IPS DF 4.7 (cell line): Measurements from ENCODE around the gene DPYSL3.
"Not testable (repeated sequence)": the region's sequence is repeated elsewhere in the genome, so short reads cannot be mapped to it uniquely, and the experiment has no call there.

ENCODE experiments used
- DNase-seq: peaks from one replicate; pipeline ENCODE4 v3.0.0-alpha.2; 2013; ENCODE audit warnings: low spot score; ENCODE audit errors: extremely low read depth

DPYSL3 gene

DNA sequence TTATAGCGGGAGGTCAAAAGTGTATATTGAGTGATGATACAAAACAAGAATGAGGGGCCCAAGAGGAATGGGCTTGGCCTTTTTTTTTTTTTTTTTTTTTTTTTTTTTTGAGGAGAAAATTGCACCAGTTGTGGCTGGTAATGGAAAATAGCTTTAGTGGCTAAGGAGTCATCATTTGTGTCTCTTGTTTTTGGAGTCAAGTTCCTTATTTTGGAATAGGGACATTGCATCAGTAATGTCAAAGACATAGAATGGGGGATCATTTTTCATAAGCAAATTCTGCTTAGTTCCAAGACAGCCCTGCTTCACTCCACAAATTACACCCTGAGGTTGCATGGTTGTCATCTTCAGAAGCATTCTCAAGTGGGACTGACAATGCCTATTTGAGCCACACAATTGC lies 137.7 kb downstream of the DPYSL3 start:
- no peak for DNase-seq

DNA sequence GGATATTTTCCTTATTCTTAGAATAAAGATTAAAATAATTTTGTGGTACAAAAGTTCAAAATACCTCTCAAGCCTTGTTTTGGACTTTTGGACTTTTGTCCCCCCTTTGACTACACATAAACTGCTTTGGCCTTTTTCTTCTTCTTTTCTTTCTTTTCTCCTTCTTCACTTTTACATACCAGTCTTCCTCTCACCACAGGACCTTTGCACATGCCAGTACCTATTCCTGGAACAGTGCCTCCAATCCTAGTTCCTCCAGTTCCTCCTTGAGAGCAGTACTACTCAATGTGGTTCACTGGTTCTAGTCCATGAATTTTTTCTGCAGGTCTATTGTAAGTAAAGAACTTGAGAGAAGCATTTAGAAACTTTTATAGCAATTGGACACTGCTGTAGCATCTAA lies 138.6 kb downstream of the DPYSL3 start:
- no peak for DNase-seq

DNA sequence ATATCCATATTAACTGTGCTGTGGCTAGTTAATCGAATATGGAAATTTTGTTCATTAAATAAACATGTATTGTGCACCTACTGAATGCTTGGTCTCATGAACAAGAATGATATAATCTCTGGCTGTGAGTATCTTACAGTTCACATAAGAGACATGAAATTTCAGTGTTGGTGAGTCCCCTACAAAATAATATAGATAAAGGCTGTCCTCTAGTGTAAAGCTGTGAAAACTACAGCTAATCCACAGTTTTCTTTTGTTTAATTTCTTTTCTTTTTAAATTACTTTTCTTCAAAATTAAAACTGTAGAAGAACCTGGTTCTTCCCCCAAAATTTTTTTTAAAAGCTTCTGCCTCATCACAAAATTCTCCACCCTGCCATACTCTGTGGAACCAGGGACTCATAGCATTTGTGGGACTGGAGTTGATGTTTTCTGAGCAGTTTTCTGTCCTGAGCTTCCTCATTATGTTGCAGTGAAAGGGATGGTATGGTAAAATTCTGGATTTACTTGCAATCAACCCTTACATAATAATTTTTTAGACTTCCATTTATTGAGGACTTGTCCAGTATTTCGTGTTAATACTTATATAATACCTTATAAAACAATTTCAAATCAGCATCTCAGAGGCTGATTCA lies 140.0 kb downstream of the DPYSL3 start:
- no peak for DNase-seq

DNA sequence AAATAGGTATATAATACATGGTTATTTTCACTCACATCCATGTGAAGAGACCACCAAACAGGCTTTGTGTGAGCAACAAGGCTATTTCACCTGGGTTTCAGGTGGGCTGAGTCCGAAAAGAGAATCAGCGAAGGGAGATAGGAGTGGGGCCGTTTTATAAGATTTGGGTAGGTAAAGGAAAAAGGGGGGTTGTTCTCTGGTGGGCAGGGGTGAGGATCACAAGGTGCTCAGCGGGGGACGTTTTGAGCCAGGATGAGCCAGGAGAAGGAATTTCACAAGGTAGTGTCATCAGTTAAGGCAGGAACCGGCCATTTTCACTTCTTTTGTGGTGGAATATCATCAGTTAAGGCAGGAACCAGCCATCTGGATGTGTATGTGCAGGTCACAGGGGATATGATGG lies 142.5 kb downstream of the DPYSL3 start:
- DNase-seq = not testable (repeated sequence)

DNA sequence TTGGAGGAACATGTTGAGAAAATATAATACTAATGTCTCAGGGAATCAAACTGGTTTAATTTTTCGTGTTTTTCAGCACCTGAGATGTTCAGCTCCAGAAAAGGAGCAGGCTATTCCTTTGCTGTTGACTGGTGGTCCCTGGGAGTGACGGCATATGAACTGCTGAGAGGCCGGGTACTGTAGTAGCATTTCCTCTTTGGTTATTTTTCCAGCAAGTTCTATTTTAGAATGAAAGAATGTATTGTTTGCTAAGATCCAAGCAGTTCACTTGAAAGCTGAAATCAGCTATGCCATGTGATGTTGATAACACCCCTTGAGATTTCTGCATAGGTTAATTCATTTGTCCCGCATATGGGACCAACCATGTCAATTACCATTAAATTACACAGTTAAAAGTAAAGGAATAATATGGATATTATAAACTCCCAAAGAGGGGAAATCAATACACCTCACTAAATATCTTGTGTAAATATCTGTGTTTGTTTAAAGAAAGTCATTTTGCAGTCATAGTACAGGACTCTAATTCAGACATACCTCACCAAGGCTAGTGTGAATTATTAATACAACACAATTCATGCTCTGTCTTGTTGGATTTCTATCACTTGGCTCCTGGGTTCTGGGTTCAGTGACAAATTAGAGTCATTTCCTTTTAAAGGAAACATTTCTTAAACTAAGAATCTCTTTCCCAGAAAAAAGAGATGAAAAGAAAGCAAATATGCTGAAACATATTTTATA lies 148.3 kb downstream of the DPYSL3 start:
- no peak for DNase-seq

DNA sequence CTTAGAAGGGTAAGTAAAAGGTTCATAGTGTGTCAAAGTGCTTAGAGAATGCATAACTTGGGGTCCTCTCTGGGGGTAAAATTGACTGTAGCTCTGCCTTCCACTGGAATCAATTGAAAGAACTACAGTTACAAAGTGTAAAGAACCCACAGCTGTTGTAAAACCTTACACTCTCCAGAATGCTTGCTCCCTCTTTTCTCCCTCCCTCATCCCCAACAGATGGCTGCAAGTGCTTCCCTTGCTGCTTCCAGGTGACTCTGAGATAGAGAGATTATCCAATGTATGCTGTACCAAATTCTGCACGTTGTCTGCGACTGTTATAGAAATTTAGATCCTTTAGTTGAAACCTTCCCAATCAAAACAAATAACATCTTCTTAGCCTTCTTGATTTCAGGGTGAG lies 149.1 kb downstream of the DPYSL3 start:
- DNase-seq = no peak

DNA sequence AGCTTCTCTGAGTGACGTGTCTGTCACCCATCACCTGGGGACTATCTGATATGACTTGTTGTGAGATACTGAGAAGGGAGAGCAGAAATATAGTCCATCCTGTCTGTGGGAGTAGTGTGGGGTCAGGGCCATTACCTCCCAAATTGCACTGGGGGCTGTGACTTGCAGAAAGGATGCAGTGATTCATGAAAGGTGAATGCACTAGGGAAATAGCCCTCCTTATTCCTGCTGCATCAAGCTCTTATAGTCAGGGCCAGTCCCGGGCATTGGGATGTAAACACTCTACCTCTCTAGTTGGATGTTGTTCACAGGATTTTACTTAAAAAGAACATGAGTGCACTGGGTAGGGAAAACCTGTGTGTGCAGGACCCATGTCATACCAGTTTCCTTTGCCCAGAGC lies 150.3 kb downstream of the DPYSL3 start:
- no peak for DNase-seq

DNA sequence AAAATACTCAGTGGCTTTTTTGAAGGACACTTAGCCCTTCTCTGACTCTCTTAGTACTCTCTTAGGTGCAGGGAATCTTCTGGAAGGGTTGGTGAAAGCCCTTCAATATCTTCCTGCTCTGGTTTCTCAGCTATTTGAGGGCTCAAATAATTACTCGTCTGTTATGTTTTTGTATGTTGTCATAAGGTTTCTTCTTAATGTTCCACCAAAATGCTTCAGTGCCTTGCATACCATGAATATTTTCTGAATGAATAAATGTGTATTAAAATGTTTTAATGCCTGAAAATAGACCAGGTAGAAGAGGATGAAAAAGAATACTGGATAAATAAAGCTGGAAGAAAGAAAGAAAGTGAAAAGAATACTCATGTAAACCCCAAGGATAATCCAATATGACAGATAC lies 150.8 kb downstream of the DPYSL3 start:
- no peak for DNase-seq

DNA sequence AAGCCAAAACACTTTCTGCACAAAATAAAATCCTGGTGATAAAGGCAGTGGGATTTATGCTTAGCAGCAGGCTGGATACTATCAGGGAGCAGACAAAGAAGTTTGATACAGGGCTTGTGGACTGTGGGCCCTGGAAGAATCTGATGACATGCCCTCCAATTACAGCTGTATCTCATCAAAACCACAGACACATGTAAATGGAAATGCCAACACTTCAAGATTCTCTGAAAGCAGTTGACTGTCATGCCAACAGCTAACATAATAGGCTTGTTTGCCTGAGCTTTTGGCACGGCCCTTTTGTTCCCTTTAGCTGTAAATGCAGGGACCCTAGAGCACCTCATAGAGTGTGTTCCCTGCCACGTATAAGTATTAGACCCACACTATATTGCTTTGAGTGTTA lies 160.6 kb downstream of the DPYSL3 start:
- no peak for DNase-seq

DNA sequence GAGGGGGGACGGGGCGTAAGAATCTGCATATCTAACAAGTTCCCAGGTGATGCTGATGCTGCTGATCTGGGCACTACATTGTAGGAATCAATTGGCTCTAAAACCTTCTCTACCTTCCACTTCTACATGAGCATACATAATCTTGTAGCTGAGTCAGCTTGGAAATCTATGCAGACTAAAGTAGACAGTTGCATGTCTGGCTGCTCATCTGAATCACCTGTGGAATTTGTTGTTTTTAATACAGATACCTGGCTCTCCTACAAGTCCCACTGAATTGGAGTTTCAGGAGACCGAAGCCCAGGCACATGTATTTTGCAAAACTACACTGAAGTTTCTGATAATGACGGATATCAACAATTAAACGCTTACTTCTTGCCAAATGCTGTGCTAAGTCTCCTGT lies 161.4 kb downstream of the DPYSL3 start:
- DNase-seq = no peak

DNA sequence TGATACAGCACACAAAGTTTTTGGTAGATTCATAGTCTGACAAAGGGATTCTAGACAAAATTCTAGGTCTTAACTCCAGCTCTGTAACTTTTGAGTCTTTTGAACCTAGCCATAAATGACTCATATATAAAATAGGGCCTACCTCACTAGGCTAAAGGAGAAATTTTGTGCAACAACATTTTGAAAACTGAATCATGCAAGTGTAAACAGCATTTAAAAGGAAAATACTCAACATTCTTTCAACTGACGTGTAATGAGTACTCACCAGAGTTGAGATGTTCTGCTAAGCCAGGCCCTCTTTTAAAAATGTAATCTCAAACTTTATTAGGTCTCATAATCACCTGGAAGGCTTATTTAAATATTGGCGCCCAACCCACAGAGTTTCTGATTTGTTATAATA lies 161.8 kb downstream of the DPYSL3 start:
- DNase-seq = no peak

DNA sequence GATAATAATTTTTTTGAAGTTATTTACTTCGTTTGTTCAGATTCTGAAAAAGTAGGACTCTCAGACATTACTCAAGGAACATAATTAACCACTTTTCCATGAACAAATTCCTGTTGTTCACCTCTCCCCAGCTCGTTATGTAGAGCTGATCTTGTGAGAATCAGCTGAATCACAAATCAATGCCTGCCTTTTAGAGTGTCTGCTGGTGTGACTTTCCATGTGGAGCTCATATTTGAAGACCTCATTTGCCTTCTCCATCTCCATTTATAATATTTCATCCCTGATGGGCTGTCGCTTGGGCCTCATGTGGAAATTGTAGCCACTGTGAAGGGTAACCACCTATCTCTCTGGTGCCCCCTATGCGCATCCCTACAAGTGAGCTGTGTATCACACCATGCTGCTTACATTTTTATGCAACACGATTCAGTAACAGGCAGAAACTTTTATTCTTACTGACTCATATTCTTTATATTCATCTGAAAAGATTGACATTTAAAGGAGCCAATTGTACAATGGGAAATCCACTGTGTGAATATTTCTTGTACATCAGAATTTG lies 163.8 kb downstream of the DPYSL3 start:
- DNase-seq = no peak

DNA sequence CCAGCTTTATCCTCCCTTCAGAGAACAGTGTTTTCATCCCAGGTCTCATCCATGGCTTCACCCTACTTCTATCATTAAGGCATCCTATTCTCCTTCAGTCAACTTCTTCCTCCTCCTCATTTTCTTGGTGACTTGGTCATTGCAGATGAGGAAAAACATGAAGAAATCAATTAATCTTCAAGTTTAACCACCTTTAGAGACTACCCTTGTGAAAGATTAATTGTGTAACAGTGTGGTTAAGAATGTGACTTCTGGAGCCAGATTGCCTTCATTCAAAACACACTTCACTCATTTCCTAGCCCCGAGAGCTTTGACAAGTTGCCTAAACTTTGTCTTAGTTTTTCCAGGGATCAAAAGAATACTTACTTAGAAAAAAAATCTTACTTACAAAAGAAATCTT lies 165.0 kb downstream of the DPYSL3 start:
- no peak for DNase-seq

DNA sequence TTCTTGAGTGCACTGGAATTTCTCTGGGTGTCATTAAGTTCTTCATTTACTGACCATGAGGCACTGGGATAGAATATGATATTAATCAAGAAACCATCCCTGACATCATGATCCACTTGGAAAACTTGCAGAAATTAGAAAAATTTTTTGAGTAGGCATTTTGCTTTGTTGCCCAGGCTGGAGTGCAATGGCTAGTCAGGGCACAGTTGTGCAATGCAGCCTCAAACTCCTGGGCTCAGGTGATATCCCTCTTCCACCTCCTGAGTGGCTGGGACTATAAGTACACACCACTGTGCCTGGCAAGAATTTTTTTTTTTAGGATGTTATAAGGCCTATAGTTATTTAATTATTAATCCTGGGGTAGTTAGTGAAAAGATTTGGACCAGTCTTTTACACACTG lies 168.5 kb downstream of the DPYSL3 start:
- no peak for DNase-seq

DNA sequence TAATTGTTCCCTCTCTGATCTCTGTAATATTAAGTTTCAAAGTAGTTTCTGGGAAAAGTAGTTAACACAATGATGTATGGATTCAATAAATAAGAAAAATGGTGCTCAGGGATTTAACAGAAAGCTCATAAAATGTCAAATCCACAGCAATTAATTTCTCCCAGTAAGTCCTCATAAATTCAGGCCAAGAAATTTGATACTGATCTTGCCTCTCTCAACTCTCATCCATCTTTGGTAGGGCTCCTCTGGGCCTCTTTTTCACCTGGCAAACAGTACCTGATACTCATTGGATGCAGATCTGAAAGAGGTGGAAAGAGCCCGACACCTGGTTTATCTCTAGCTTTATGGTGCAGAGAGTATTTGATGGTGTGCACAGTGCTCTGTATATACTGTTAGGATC lies 168.9 kb downstream of the DPYSL3 start:
- no peak for DNase-seq
